Osteocyte (in vitro differentiated cells): Measurements from ENCODE around the gene EEF1AKMT3. TPM values are rescaled to one million over a fixed set of nuclear protein-coding genes. Genes with fewer than 3 reads are reported as not detected.

Experiments
- DNase-seq: peaks from one replicate; pipeline ENCODE4 v3.0.0; 2021; ENCODE audit warnings: mixed read lengths; ENCODE audit not compliant: unreplicated experiment; ENCODE audit errors: extremely low spot score
- H3K27ac Mint-ChIP-seq: one replicate; pipeline ENCODE4 v1.8.0; 2021; ENCODE audit warnings: mild to moderate bottlenecking, mixed read lengths; ENCODE audit not compliant: unreplicated experiment
- H3K27me3 Mint-ChIP-seq: one replicate; pipeline ENCODE4 v1.8.0; 2021; ENCODE audit warnings: mixed read lengths; ENCODE audit not compliant: unreplicated experiment
- H3K36me3 Mint-ChIP-seq: one replicate; pipeline ENCODE4 v1.8.0; 2021; ENCODE audit warnings: mixed read lengths; ENCODE audit not compliant: unreplicated experiment
- H3K4me1 Mint-ChIP-seq: one replicate; pipeline ENCODE4 v1.8.0; 2021; ENCODE audit warnings: mixed read lengths; ENCODE audit not compliant: unreplicated experiment
- H3K4me3 Mint-ChIP-seq: one replicate; pipeline ENCODE4 v1.8.0; 2021; ENCODE audit warnings: mild to moderate bottlenecking, moderate library complexity, mixed read lengths; ENCODE audit not compliant: unreplicated experiment
- H3K9me3 Mint-ChIP-seq: one replicate; pipeline ENCODE4 v1.8.0; 2021; ENCODE audit warnings: mixed read lengths; ENCODE audit not compliant: unreplicated experiment
- total RNA-seq: library from RNA; stranded (reverse); gene quantifications from 2 replicates; pipeline ENCODE4 v1.2.1, GENCODE V29; 2021
- TF ChIP-seq, protein P1 (sequence below): fragments of 200-600 bp; sonication (generic); IDR thresholded peaks from 2 replicates; pipeline ENCODE4 v1.5.0; 2021; ENCODE audit warnings: antibody characterized with exemption, mild to moderate bottlenecking, moderate library complexity

EEF1AKMT3 gene
- total RNA-seq, 1 donor from 2014 or later: 9.8 TPM

DNA sequence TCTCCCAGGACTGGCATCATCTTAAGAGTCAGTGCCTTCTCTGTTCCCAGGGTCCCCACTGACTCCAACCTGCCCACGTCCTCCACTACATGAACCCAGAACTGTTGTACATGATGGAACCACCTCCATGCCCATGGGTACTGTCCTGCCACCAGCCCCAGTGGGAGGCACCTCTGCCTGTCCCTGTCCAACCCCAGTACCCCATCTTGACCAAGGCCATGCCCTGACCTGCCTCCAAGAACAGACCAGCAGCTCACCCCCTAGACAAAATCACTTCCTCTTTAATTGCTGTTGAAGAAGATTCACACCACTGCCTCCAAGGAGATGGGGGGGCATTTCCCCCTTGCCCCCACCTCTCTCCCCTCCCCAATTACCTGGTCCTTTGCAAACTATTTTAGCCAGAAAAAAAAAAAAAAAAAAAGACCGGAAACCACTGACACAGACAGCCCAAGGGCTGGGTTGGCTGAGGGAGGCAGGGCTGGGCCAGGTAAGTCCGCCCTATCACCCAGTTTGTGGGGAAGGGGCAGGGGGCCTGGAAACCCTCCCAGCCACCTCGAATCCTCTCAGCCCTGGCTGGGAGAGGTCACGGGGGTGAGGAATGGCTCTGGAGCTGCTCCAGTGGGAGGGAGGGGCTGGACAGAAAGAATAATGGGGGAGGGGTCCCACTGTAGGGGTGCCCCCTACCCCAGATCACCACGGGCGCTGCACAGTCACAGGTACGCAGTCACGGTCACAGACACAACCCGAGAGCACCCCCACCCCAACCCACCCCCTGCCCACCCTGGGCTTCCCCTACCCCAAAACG lies 47.3 kb upstream of the EEF1AKMT3 start:
- H3K4me1 Mint-ChIP-seq: peaks cover 23% of the 10 kb centered on the region
- peak; percentile 73 for DNase-seq
- TF ChIP-seq, protein P1, sequence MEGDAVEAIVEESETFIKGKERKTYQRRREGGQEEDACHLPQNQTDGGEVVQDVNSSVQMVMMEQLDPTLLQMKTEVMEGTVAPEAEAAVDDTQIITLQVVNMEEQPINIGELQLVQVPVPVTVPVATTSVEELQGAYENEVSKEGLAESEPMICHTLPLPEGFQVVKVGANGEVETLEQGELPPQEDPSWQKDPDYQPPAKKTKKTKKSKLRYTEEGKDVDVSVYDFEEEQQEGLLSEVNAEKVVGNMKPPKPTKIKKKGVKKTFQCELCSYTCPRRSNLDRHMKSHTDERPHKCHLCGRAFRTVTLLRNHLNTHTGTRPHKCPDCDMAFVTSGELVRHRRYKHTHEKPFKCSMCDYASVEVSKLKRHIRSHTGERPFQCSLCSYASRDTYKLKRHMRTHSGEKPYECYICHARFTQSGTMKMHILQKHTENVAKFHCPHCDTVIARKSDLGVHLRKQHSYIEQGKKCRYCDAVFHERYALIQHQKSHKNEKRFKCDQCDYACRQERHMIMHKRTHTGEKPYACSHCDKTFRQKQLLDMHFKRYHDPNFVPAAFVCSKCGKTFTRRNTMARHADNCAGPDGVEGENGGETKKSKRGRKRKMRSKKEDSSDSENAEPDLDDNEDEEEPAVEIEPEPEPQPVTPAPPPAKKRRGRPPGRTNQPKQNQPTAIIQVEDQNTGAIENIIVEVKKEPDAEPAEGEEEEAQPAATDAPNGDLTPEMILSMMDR: no peak
- peaks cover 6% of the 10 kb centered on the region for H3K27me3 Mint-ChIP-seq
- H3K9me3 Mint-ChIP-seq: no peaks in the 10 kb centered on the region
- peak overlapping the region; percentile 53 for H3K4me3 Mint-ChIP-seq
- no peak overlapping the region for H3K27ac Mint-ChIP-seq
- H3K36me3 Mint-ChIP-seq: peaks cover 9% of the 10 kb centered on the region

DNA sequence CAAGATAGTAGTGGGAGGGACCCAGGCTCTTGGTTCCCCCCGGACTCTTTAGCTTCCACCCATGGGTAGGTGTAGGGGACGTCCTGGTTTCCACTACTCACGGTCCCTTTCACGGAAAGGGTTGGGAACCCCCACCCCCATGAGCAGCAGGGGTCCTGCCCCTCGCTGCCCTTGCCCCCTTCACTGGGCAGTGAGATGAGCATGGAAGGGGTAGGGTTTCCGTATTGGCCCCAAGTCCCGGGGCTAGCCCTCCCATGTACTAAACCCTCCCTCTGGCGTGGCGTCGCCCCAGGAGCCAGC lies 46.6 kb upstream of the EEF1AKMT3 start:
- Mint-ChIP-seq H3K27ac (peak overlapping the region; percentile 97), H3K9me3 (no peaks in the 10 kb centered on the region), H3K36me3 (peaks cover 8% of the 10 kb centered on the region), H3K4me3 (peak overlapping the region; percentile 99), H3K4me1 (peaks cover 23% of the 10 kb centered on the region), H3K27me3 (peaks cover 6% of the 10 kb centered on the region)
- DNase-seq: no peak
- TF ChIP-seq, protein P1: no peak

DNA sequence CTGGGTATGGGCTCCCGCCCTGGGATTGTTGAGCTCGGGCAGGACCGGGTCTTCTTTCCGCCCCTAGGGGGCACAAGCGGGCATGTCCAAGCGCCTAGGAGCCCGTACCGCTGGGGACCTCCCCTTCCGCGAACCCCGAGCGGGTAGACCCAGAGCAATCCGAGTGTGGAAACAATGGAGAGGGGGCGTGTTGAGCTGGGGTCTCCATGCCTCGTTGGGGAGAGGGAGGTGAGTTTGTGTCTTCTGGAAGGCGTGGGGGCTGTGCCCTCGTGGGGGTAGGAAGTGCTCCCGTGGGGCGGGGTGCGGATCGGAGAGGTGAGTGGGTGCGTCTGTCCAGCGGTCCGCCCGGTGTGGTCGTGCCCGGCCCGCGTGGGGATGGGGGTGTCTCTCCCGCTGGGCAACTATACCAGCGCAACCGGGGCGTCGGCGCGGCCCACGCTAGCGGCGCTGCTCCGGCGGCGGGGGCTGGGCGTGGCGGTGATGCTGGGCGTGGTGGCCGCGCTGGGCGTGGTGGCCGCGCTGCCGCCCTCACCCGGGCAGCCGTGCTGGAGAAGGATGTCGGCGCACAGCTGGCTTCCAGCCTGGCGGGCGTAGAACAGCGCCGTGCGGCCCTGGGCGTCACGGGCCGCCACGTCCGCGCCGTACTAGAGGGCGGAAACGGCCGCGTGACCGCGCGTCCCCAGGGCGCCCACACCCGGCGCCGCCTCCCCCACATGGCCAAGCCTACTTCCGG lies 46.1 kb upstream of the EEF1AKMT3 start:
- Mint-ChIP-seq H3K4me1 (peaks cover 23% of the 10 kb centered on the region), H3K36me3 (peaks cover 8% of the 10 kb centered on the region), H3K9me3 (no peaks in the 10 kb centered on the region), H3K27ac (peak overlapping the region; percentile 97), H3K4me3 (peak overlapping the region; percentile 99), H3K27me3 (peaks cover 7% of the 10 kb centered on the region)
- TF ChIP-seq, protein P1: peak; percentile 89
- peak; percentile 95 for DNase-seq

DNA sequence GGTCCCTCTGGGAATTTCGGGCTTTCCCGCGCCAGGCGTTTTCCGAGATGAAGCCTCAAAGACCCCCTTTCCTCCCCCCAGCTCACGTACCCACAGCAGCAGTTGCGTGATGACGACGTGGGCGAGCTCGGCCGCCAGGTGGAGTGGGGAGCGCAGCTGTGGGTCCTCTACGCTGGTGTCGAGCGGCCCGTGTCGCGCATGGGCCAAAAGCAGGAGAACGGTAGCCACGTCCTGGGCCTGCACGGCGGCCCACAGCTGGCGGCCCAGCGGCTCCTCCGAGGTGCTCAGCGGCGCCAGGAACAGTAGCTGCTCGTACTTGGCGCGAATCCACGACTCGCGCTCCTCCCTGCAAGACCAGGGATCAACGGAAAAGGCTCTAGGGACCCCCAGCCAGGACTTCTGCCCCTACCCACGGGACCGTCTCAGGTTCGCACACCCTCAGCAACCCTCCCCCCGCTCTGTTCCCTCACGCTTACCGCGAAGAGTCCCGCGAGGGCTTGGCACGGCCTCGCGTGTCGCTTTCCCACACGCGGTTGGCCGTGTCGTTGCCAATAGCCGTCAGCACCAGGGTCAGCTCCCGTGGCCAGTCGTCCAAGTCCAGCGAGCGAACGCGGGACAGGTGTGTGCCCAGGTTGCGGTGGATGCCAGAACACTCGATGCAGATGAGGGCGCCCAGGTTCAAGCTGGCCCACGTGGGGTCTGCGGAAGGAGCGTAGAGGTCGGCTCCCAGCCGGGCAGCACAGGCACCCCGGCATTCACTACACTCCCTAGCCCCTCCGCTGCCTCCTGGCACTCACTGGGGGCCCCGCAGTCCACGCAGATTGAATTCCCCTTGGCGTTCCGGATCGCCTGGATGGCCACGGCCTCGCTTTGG lies 45.3 kb upstream of the EEF1AKMT3 start:
- Mint-ChIP-seq H3K4me1 (peaks cover 23% of the 10 kb centered on the region), H3K27ac (peak overlapping the region; percentile 44), H3K9me3 (no peaks in the 10 kb centered on the region)

More for the DNA sequence above, 45.3 kb upstream of the EEF1AKMT3 start:
- TF ChIP-seq, protein P1: peak; percentile 36
- DNase-seq: peak; percentile 84
- Mint-ChIP-seq H3K36me3 (peaks cover 3% of the 10 kb centered on the region), H3K27me3 (peaks cover 11% of the 10 kb centered on the region), H3K4me3 (peak overlapping the region; percentile 99)
